ENCODE measurements around the gene SEMA7A. TPM values are rescaled to one million over a fixed set of nuclear protein-coding genes. Genes with fewer than 3 reads are reported as not detected.

Gene SEMA7A
- total RNA-seq, 1 experiment from 2014 or later: 38.1 TPM

- TF ChIP-seq CTCF (IDR thresholded peaks at IDR 0.05; ENCODE audit: insufficient read depth in 1 of 2, low read depth in 1 of 2, low read length in 1 of 2, severe bottlenecking in 1 of 2, unreplicated experiment in 1 of 2): no peak
- no peak for DNase-seq
- Mint-ChIP-seq H3K4me3 (ENCODE audit: unreplicated experiment) (no peak overlapping the region), H3K4me1 (ENCODE audit: low read depth, unreplicated experiment) (peaks cover 85% of the 10 kb centered on the region), H3K36me3 (ENCODE audit: insufficient read depth, unreplicated experiment) (peaks cover 14% of the 10 kb centered on the region), H3K27ac (ENCODE audit: unreplicated experiment) (peak overlapping the region; percentile 77), H3K9me3 (ENCODE audit: unreplicated experiment) (no peaks in the 10 kb centered on the region), H3K27me3 (ENCODE audit: insufficient read depth, unreplicated experiment) (no peaks in the 10 kb centered on the region)
- Histone ChIP-seq H3K27me3 (replicated peaks; ENCODE audit: control insufficient read depth, insufficient read depth, low read length) (no peaks in the 10 kb centered on the region), H3K9me3 (no peaks in the 10 kb centered on the region), H3K4me1 (peaks cover 75% of the 10 kb centered on the region), H3K4me3 (ENCODE audit: low read depth, low read length) (no peak overlapping the region), H3K36me3 (ENCODE audit: control insufficient read depth, insufficient read depth, low read length) (no peaks in the 10 kb centered on the region)
- no TSS peak for BruUV-seq (replicated peaks)
- intact Hi-C loops (cut with micrococcal nuclease; ENCODE audit: unreplicated experiment): no loop called here
- ChIA-PET POLR2A (no interaction called here), CTCF (interaction anchor here (0.6 kb wide), 1 partner anchor 19 kb away, joined by 3 read pairs; no protein-coding TSS in a partner anchor)
These were observed 40.3 kb downstream of the SEMA7A start for GRCh38 chr15:74393423-74393822.

DNA sequence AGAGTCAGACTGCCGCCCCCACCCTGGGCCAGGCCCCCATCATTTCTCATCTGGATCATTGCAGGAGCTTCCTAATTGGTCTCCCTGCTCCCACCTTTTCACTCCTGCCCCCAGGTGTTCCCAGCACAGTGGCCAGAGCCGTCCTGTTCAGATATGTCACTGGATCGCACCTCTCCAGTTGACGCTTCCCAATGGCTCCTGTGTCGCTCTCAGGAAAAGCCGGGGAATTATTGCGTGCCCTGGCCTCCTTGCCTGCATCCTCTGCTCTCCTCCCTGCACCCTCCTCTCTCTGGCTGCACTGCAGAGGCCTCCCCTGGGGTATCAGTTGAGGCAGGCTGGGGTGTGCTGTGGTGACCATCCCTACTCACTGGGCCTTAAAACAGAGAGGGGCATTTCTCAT, 40.9 kb downstream of the SEMA7A start:
- POLR2A ChIA-PET: no interaction called here
- H3K4me3 Mint-ChIP-seq (ENCODE audit: unreplicated experiment): no peak overlapping the region

GRCh38 chr15:74392451-74392830, 41.3 kb downstream of the SEMA7A start:
- H3K36me3 ChIP-seq (ENCODE audit: control insufficient read depth, insufficient read depth, low read length): no peaks in the 10 kb centered on the region
- peaks cover 75% of the 10 kb centered on the region for H3K4me1 ChIP-seq
- POLR2A ChIA-PET: no interaction called here
- no peaks in the 10 kb centered on the region for H3K9me3 ChIP-seq
- H3K9me3 Mint-ChIP-seq (ENCODE audit: unreplicated experiment): no peaks in the 10 kb centered on the region
- H3K36me3 Mint-ChIP-seq (ENCODE audit: insufficient read depth, unreplicated experiment): peaks cover 14% of the 10 kb centered on the region
- no peaks in the 10 kb centered on the region for H3K27me3 Mint-ChIP-seq (ENCODE audit: insufficient read depth, unreplicated experiment)
- H3K4me1 Mint-ChIP-seq (ENCODE audit: low read depth, unreplicated experiment): peaks cover 75% of the 10 kb centered on the region
- no peak for TF ChIP-seq CTCF (IDR thresholded peaks at IDR 0.05; ENCODE audit: insufficient read depth in 1 of 2, low read depth in 1 of 2, low read length in 1 of 2, severe bottlenecking in 1 of 2, unreplicated experiment in 1 of 2)
- intact Hi-C loops (cut with micrococcal nuclease; ENCODE audit: unreplicated experiment): no loop called here
- no peak overlapping the region for H3K4me3 ChIP-seq (ENCODE audit: low read depth, low read length)
- no TSS peak for BruUV-seq (replicated peaks)
- no peak overlapping the region for H3K4me3 Mint-ChIP-seq (ENCODE audit: unreplicated experiment)
- no peaks in the 10 kb centered on the region for H3K27me3 ChIP-seq (replicated peaks; ENCODE audit: control insufficient read depth, insufficient read depth, low read length)
- no peak for DNase-seq
- CTCF ChIA-PET: no interaction called here
- peak overlapping the region; percentile 75 for H3K27ac Mint-ChIP-seq (ENCODE audit: unreplicated experiment)

More for the DNA sequence above, 40.9 kb downstream of the SEMA7A start:
- no peak for TF ChIP-seq CTCF (IDR thresholded peaks at IDR 0.05; ENCODE audit: insufficient read depth in 1 of 2, low read depth in 1 of 2, low read length in 1 of 2, severe bottlenecking in 1 of 2, unreplicated experiment in 1 of 2)
- intact Hi-C loops (cut with micrococcal nuclease; ENCODE audit: unreplicated experiment): no loop called here
- Mint-ChIP-seq H3K27me3 (ENCODE audit: insufficient read depth, unreplicated experiment) (no peaks in the 10 kb centered on the region), H3K27ac (ENCODE audit: unreplicated experiment) (peak overlapping the region; percentile 75), H3K36me3 (ENCODE audit: insufficient read depth, unreplicated experiment) (peaks cover 14% of the 10 kb centered on the region), H3K9me3 (ENCODE audit: unreplicated experiment) (no peaks in the 10 kb centered on the region), H3K4me1 (ENCODE audit: low read depth, unreplicated experiment) (peaks cover 80% of the 10 kb centered on the region)
- CTCF ChIA-PET: no interaction called here
- H3K4me1 ChIP-seq: peaks cover 75% of the 10 kb centered on the region
- DNase-seq: no peak
- H3K4me3 ChIP-seq (ENCODE audit: low read depth, low read length): no peak overlapping the region
- no peaks in the 10 kb centered on the region for H3K27me3 ChIP-seq (replicated peaks; ENCODE audit: control insufficient read depth, insufficient read depth, low read length)
- no peaks in the 10 kb centered on the region for H3K9me3 ChIP-seq
- no peaks in the 10 kb centered on the region for H3K36me3 ChIP-seq (ENCODE audit: control insufficient read depth, insufficient read depth, low read length)
- no TSS peak for BruUV-seq (replicated peaks)

All from Caco-2 (cell line).